Measurements from ENCODE around the gene MRM2.
"Not testable (repeated sequence)": the region's sequence is repeated elsewhere in the genome, so short reads cannot be mapped to it uniquely, and the experiment has no call there.

Gene MRM2

GRCh38 chr7:2272031-2272430, 30.0 kb upstream of the MRM2 start:
- no peak overlapping the region for H3K27ac ChIP-seq
- H3K4me1 ChIP-seq (ENCODE audit: low read depth, poor library complexity, severe bottlenecking) = no peaks in the 10 kb centered on the region
- H3K27me3 ChIP-seq (ENCODE audit: insufficient read depth, low read depth) = no peaks in the 10 kb centered on the region
- H4K20me1 ChIP-seq (ENCODE audit: insufficient read depth) = no peaks in the 10 kb centered on the region
- H3K4me2 ChIP-seq = no peak overlapping the region
- no peaks in the 10 kb centered on the region for H3K79me2 ChIP-seq (ENCODE audit: insufficient read depth, low read depth)
- no peak overlapping the region for H3K4me3 ChIP-seq (IDR thresholded peaks at IDR 0.05; ENCODE audit: insufficient read depth, low read depth, low read length)
- TF ChIP-seq CTCF (conservative IDR thresholded peaks at IDR 0.05; ENCODE audit: low read depth, low read length) = no peak
- H2AFZ ChIP-seq (ENCODE audit: low read depth) = no peak overlapping the region
- H3K9ac ChIP-seq = no peak overlapping the region
- H3K36me3 ChIP-seq (ENCODE audit: insufficient read depth) = no peaks in the 10 kb centered on the region

- Histone ChIP-seq H3K27me3 (ENCODE audit: insufficient read depth, low read depth) (no peaks in the 10 kb centered on the region), H3K9ac (no peak overlapping the region), H4K20me1 (ENCODE audit: insufficient read depth) (no peaks in the 10 kb centered on the region; the same call in 1 of the 2 replicates), H3K4me3 (IDR thresholded peaks at IDR 0.05; ENCODE audit: insufficient read depth, low read depth, low read length) (no peak overlapping the region), H3K79me2 (ENCODE audit: insufficient read depth, low read depth) (no peaks in the 10 kb centered on the region), H3K27ac (no peak overlapping the region), H3K4me1 (ENCODE audit: low read depth, poor library complexity, severe bottlenecking) (no peaks in the 10 kb centered on the region), H3K4me2 (no peak overlapping the region), H2AFZ (ENCODE audit: low read depth) (no peak overlapping the region), H3K36me3 (ENCODE audit: insufficient read depth) (no peaks in the 10 kb centered on the region)
- TF ChIP-seq CTCF (conservative IDR thresholded peaks at IDR 0.05; ENCODE audit: low read depth, low read length) = no peak
These were observed 29.4 kb upstream of the MRM2 start for GRCh38 chr7:2271273-2272026.

- H3K4me3 ChIP-seq (IDR thresholded peaks at IDR 0.05; ENCODE audit: insufficient read depth, low read depth, low read length) = no peak overlapping the region
- H3K4me2 ChIP-seq = no peak overlapping the region
- no peak overlapping the region for H2AFZ ChIP-seq (ENCODE audit: low read depth)
- no peaks in the 10 kb centered on the region for H3K79me2 ChIP-seq (ENCODE audit: insufficient read depth, low read depth)
- H3K4me1 ChIP-seq (ENCODE audit: low read depth, poor library complexity, severe bottlenecking) = no peaks in the 10 kb centered on the region
- TF ChIP-seq CTCF (conservative IDR thresholded peaks at IDR 0.05; ENCODE audit: low read depth, low read length) = no peak
- H3K27me3 ChIP-seq (ENCODE audit: insufficient read depth, low read depth) = no peaks in the 10 kb centered on the region
- H4K20me1 ChIP-seq (ENCODE audit: insufficient read depth) = no peaks in the 10 kb centered on the region; the same call in 1 of the 2 replicates
- no peaks in the 10 kb centered on the region for H3K36me3 ChIP-seq (ENCODE audit: insufficient read depth)
- no peak overlapping the region for H3K9ac ChIP-seq
- no peak overlapping the region for H3K27ac ChIP-seq
These were observed 28.5 kb upstream of the MRM2 start for GRCh38 chr7:2270495-2270894.

GRCh38 chr7:2269991-2270460, 28.0 kb upstream of the MRM2 start:
- H3K27ac ChIP-seq = no peak overlapping the region
- no peak overlapping the region for H3K9ac ChIP-seq
- H3K36me3 ChIP-seq (ENCODE audit: insufficient read depth) = no peaks in the 10 kb centered on the region
- H3K4me1 ChIP-seq (ENCODE audit: low read depth, poor library complexity, severe bottlenecking) = no peaks in the 10 kb centered on the region
- no peaks in the 10 kb centered on the region for H3K79me2 ChIP-seq (ENCODE audit: insufficient read depth, low read depth)
- H4K20me1 ChIP-seq (ENCODE audit: insufficient read depth) = no peaks in the 10 kb centered on the region; the same call in 1 of the 2 replicates
- H3K4me2 ChIP-seq = no peak overlapping the region
- no peak overlapping the region for H2AFZ ChIP-seq (ENCODE audit: low read depth)
- no peak for TF ChIP-seq CTCF (conservative IDR thresholded peaks at IDR 0.05; ENCODE audit: low read depth, low read length)
- H3K4me3 ChIP-seq (IDR thresholded peaks at IDR 0.05; ENCODE audit: insufficient read depth, low read depth, low read length) = no peak overlapping the region
- no peaks in the 10 kb centered on the region for H3K27me3 ChIP-seq (ENCODE audit: insufficient read depth, low read depth)

GRCh38 chr7:2269089-2269990, 27.3 kb upstream of the MRM2 start:
- H3K4me1 ChIP-seq (ENCODE audit: low read depth, poor library complexity, severe bottlenecking); H3K4me3 ChIP-seq (IDR thresholded peaks at IDR 0.05; ENCODE audit: insufficient read depth, low read depth, low read length); H4K20me1 ChIP-seq (ENCODE audit: insufficient read depth); H2AFZ ChIP-seq (ENCODE audit: low read depth); H3K36me3 ChIP-seq (ENCODE audit: insufficient read depth); H3K27ac ChIP-seq; H3K9ac ChIP-seq; H3K79me2 ChIP-seq (ENCODE audit: insufficient read depth, low read depth); H3K4me2 ChIP-seq; H3K27me3 ChIP-seq (ENCODE audit: insufficient read depth, low read depth): not testable (repeated sequence)

All from KMS-11 (cell line).